RWPE2 (cell line): ENCODE results near the gene SPINK14.

ENCODE experiments used
- ATAC-seq: fragments of 200-7000 bp; cut with Tn5 transposase; 3 replicates; pipeline ENCODE4 v1.9.1; 2021; ENCODE audit warnings: low read depth
- DNase-seq: peaks from one replicate; pipeline ENCODE4 v3.0.0-alpha.2; 2020; ENCODE audit warnings: low spot score
- H3K27ac ChIP-seq: fragments of 450-650 bp; 2 replicates; pipeline ENCODE4 v1.5.1; 2017; ENCODE audit warnings: mild to moderate bottlenecking; ENCODE audit not compliant: poor library complexity, severe bottlenecking
- H3K27me3 ChIP-seq: fragments of 250-450 bp; sonication (Bioruptor Pico); 2 replicates; pipeline ENCODE4 v1.5.1; 2021; ENCODE audit warnings: mild to moderate bottlenecking, moderate library complexity; ENCODE audit not compliant: insufficient read depth, poor library complexity, severe bottlenecking
- H3K36me3 ChIP-seq: fragments of 250-450 bp; sonication (Bioruptor Pico); 2 replicates; pipeline ENCODE4 v1.5.1; 2020; ENCODE audit warnings: low read depth, mild to moderate bottlenecking, moderate library complexity
- H3K4me1 ChIP-seq: fragments of 250-450 bp; sonication (Bioruptor Pico); 2 replicates; pipeline ENCODE4 v1.5.1; 2021; ENCODE audit warnings: mild to moderate bottlenecking, moderate library complexity; ENCODE audit not compliant: insufficient read depth, poor library complexity, severe bottlenecking
- H3K4me3 ChIP-seq: fragments of 250-450 bp; sonication (Bioruptor Pico); 2 replicates; pipeline ENCODE4 v1.5.1; 2021; ENCODE audit warnings: mild to moderate bottlenecking, moderate library complexity; ENCODE audit not compliant: severe bottlenecking
- H3K9me3 ChIP-seq: fragments of 250-450 bp; sonication (Bioruptor Pico); 2 replicates; pipeline ENCODE4 v1.5.1; 2021; ENCODE audit warnings: mild to moderate bottlenecking, moderate library complexity; ENCODE audit not compliant: severe bottlenecking
- CTCF ChIP-seq: fragments of 450-650 bp; IDR thresholded peaks from one replicate; pipeline ENCODE4 v1.5.1; 2017; ENCODE audit warnings: mild to moderate bottlenecking, moderate library complexity; ENCODE audit not compliant: poor library complexity, severe bottlenecking

Gene SPINK14

GRCh38 chr5:148186248-148187003 is 18.1 kb downstream of the SPINK14 start:
- ATAC-seq (peak; percentile 100), DNase-seq (no peak)
- H3K27me3 ChIP-seq = no peaks in the 10 kb centered on the region
- no peak overlapping the region for H3K4me3 ChIP-seq
- no peaks in the 10 kb centered on the region for H3K9me3 ChIP-seq
- no peak for TF ChIP-seq CTCF
- H3K36me3 ChIP-seq = no peaks in the 10 kb centered on the region
- H3K4me1 ChIP-seq = peaks cover 18% of the 10 kb centered on the region
- peak overlapping the region; percentile 58 for H3K27ac ChIP-seq

- TF ChIP-seq CTCF = no peak
- ATAC-seq (no peak), DNase-seq (no peak)
- no peaks in the 10 kb centered on the region for H3K27me3 ChIP-seq
- H3K36me3 ChIP-seq = no peaks in the 10 kb centered on the region
- H3K27ac ChIP-seq = no peak overlapping the region
- H3K4me3 ChIP-seq = no peak overlapping the region
- peaks cover 22% of the 10 kb centered on the region for H3K4me1 ChIP-seq
- no peaks in the 10 kb centered on the region for H3K9me3 ChIP-seq
Observed at GRCh38 chr5:148191010-148191409, 22.7 kb downstream of the SPINK14 start.

- peaks cover 8% of the 10 kb centered on the region for H3K4me1 ChIP-seq
- no peak for ATAC-seq
- H3K27ac ChIP-seq = peak overlapping the region; percentile 14
- no peaks in the 10 kb centered on the region for H3K27me3 ChIP-seq
- no peaks in the 10 kb centered on the region for H3K9me3 ChIP-seq
- H3K4me3 ChIP-seq = no peak overlapping the region
- no peak for TF ChIP-seq CTCF
- DNase-seq = no peak
- no peaks in the 10 kb centered on the region for H3K36me3 ChIP-seq
Observed at GRCh38 chr5:148193202-148193601, 24.9 kb downstream of the SPINK14 start.

GRCh38 chr5:148201151-148201550 is 32.8 kb downstream of the SPINK14 start:
- Histone ChIP-seq H3K27ac (no peak overlapping the region), H3K4me1 (peaks cover 13% of the 10 kb centered on the region), H3K27me3 (no peaks in the 10 kb centered on the region), H3K4me3 (no peak overlapping the region), H3K36me3 (no peaks in the 10 kb centered on the region), H3K9me3 (no peaks in the 10 kb centered on the region)
- no peak for TF ChIP-seq CTCF
- no peak for DNase-seq
- no peak for ATAC-seq

- no peak for TF ChIP-seq CTCF
- no peaks in the 10 kb centered on the region for H3K27me3 ChIP-seq
- peak; percentile 100 for ATAC-seq
- H3K36me3 ChIP-seq = no peaks in the 10 kb centered on the region
- H3K4me3 ChIP-seq = no peak within 1 kb of the TSS
- no peaks in the 10 kb centered on the region for H3K9me3 ChIP-seq
- H3K27ac ChIP-seq = peak within 1 kb of the TSS; percentile 79
- peaks cover 13% of the 10 kb centered on the region for H3K4me1 ChIP-seq
- DNase-seq = no peak
Observed at GRCh38 chr5:148202531-148203203, 34.3 kb downstream of the SPINK14 start, which contains the start of gene SPINK6. SPINK6 (plus strand) TSS chr5:148203042; CDS start chr5:148203097, 55 bp downstream.
